C1 segment of cervical spinal cord (tissue), 14 donors: ENCODE measurements around the gene RHOXF2.
A peak's percentile ranks its signal among the peaks of the same experiment; 100 is the strongest.
"Not testable (repeated sequence)": the region's sequence is repeated elsewhere in the genome, so short reads cannot be mapped to it uniquely, and the experiment has no call there.

ENCODE experiments used
- DNase-seq, 14 donors: peaks; one replicate each; lab custom pipeline; 2025; lab: John Stamatoyannopoulos, UW

The RHOXF2 gene, protein sequence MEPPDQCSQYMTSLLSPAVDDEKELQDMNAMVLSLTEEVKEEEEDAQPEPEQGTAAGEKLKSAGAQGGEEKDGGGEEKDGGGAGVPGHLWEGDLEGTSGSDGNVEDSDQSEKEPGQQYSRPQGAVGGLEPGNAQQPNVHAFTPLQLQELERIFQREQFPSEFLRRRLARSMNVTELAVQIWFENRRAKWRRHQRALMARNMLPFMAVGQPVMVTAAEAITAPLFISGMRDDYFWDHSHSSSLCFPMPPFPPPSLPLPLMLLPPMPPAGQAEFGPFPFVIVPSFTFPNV

DNA sequence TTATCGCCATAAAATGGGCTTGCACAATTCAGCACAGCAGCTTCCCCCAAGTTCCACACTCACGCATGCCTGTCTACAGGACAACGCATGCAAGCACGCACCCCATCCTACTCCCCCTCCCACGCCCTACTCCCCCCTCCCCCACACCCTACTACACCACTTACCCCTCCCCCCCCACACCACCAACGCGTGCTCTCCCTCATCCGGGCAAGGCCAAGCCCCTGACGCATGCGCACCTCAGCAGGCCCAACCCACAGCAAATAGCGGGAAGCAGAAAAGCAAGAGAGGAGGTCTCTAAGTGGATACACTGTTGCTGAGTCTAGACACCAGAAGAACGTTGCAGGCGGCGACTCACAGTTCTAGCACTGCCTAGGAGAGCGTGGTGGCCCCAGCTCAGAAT is at the start of gene RHOXF2:
RHOXF2 (plus strand) TSS at position 301 of the 400 bp plus-strand sequence. CDS start 138 bp downstream, outside the sequence.
- not testable (repeated sequence) for DNase-seq

DNA sequence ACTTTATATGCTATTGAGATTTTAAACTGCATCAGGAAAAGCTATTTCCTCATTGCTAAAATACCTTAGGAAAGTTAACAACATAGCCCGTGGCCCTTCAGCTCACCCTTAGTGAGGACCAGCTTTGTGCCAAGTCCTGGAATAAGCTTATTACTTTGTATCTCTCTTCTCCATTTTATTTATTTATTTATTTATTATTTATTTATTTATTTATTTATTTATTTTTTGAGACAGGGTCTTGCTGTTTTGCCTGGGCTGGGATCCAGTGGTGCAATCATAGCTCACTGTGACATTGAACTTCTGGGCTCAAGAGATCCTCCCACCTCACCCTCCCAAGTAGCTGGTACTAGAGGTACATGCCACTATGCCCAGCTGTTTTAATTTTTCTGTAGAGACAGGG is 49.0 kb upstream of the RHOXF2 start:
- DNase-seq = no peak

DNA sequence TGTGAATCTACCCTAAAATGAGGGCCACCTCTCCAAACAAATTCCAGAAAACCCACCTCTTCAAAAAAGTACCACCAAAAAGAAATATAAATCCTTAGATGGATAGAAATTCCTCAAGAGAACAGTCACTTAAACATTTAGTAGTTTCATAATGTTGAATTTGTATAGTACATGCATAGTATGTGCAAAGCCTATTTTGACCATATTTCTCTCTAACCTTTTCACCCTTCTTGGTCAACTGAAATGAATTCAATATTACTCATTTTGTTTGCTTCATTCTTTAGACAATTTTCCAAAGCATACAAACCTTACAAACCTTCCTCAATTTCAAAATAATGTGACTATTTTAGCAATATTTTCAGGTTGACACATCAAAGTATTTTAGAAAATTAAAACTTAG is 46.8 kb upstream of the RHOXF2 start:
- no peak for DNase-seq

DNA sequence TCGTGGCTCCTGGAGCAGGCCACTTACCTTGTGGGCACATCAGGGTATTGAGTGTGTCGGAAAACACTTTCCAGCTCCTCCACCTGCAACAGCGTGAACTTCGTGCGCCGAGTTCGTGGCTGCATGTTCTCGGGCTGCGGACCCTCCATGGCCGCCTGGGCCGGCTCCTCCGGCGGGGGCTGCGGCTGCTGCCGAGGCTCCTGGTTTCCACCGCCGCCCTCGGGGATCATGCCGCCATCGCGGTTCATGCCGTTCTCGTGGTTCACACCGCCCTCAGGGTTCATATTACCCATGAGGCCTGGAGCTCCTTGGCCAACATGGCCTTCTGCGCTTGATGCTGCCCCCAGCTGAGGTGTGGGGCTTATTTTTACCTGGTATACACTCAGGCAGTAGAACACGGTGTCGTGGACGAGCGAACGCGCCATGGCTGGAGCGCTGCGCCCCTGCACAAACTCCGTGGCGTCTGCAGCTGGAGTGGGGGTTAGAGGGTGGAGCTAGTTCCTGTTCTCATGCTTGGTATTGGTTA is 42.9 kb upstream of the RHOXF2 start, which contains the start of gene RHOXF1:
RHOXF1 (minus strand) TSS at position 476 of the 526 bp plus-strand sequence; CDS start at position 425, 51 bp downstream.
- DNase-seq = no peak

DNA sequence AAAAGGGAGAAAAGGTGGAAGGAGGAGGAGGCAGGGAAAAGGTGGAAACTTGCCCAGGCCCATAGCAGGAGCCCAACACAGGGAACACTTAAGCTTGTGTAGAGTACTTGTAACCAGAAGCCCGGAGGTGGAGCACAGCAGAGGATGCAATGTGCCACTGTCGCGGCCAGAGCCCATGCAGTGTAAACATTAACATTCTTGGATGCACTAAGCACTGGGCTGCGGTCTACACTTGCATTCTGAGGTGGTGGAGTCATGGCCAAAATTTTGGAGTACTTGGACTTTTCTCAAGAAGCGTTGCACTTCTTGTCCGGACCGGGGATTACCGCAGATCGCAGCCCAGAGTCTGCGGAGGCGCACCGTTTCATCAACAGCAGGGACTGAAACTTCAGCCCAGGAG is 38.2 kb upstream of the RHOXF2 start:
- no peak for DNase-seq

DNA sequence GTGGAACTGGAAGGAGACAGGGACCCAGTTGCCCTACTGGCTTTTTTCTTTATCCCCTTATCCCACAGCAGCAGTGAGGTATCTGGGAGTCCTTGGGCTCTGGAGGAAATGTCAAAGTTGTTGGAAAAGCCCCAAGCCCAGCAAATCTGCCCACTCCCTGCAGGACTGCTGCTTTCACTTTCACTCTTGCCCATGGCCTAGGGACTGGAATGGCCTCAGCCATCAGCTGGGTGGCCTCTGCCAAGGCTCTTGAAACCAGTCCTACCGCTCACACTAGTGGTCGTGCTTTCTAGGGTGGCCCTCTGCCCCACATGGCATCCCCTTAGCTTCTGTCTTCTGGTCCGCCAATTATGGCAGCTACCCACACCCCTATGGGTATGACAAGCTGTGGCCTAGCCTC is 33.0 kb upstream of the RHOXF2 start:
- DNase-seq = peak in 1 of 14 donors; percentile 5

DNA sequence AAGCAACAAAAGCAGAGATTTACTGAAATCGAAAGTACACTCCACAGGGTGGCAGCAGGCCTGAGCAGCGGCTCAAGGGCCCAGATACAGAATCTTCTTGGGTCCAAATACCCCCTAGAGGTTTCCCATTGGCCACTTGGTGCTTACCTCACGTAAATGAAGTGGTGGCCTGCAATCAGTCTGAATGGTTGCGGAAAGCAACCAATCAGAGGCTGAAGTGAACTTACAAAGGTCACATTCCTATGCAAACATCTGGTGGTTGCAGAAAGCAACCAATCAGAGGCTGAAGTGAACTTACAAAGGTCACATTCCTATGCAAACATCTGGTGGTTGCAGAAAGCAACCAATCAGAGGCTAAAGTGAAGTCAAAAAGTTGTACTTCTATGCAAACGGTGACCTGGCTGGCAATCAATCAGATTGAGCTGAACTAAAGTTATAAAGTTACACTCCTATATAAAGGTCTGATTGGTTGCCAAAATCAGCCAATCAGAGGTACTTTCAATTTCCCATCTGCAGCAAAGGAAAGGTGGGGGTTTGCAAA is 30.0 kb upstream of the RHOXF2 start:
- DNase-seq = not testable (repeated sequence)

DNA sequence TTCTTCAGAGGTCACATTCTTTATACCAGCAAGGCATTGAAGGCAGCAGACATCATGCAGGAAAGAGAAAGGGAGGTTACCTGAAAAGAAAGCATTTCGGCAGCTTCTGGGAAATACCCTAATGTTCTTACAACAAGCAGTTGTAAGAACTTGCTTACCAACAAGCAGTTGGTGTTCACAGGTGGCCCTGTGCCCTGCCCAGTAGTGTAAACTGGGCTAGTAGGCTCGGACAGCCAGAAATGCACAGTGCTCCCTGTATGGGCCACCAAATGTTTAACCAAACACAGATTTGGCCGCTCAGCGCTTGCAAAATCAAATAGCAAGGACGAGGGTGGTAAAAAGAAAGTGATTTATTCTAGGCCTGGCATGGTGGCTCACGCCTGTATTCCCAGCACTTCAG is 22.3 kb upstream of the RHOXF2 start:
- no peak for DNase-seq

DNA sequence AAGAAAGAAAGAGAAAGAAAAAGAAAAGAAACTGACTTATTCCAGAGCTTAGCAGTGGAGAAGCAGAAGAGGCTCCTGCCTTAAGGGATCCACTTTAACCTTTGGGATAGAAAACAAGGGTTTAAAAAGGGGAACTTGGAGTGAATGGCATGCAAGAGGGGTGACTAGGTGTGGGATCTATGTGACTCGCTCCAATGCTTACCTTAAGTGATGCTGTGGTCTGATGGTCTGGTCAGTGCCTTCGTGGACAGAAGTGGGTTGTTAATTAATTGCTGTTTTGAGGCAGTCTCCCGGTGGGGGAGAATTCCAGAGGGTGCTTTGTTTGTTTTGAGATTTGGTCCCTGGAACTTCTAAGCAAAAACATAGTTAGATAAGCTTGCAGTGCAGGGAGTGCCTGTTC is 21.6 kb upstream of the RHOXF2 start:
- DNase-seq = no peak

DNA sequence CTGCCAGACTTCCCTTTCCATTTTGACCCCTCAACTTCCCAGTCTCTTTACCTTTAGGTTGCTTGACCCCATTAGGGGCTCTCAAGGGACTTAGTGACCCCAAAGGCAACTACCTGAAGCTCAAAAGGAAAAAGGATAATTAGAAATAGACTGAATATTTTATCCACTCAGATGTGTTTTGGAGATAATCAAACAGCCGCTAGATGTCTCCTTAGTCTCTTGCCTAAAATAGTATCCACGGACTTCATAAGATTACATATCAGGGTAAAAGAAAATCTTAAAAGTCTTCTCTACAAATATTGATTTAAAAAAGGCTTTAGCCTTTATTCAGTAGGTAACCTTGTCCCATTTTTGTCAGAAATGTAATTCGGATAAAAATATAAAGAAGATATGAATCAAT is 21.0 kb upstream of the RHOXF2 start:
- no peak for DNase-seq

DNA sequence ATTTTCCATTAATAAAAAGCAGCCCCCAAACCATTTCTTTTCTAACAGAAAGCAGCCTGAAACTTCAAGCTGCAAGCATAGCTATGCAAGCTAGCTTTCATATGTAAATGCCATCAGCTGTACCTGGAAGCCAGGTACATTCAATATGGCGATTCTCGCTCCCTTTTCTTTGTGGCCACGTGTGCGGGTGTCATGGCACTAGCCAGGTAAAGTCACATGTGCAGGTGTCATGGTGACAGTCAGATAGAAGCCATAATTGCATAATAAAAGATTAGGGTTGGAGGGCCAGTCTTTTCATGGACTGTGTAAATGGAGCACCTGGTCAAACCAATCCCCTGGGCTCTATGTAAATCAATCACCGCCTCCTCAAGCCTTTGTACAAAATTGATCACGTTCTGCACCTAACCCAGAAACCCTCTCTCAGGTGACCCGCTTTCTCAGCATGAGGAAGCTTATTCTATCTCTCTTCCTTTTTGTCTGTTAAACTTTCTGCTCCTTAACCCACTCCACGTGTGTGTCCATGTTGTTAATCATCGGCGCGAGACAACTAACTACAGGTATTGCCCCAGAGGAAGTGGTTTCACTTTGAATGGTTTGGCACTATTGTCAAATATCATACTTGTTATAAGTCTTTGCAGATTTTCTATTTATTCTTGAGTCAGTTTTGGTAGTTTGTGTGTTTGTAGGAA is 18.0 kb upstream of the RHOXF2 start:
- DNase-seq = no peak

DNA sequence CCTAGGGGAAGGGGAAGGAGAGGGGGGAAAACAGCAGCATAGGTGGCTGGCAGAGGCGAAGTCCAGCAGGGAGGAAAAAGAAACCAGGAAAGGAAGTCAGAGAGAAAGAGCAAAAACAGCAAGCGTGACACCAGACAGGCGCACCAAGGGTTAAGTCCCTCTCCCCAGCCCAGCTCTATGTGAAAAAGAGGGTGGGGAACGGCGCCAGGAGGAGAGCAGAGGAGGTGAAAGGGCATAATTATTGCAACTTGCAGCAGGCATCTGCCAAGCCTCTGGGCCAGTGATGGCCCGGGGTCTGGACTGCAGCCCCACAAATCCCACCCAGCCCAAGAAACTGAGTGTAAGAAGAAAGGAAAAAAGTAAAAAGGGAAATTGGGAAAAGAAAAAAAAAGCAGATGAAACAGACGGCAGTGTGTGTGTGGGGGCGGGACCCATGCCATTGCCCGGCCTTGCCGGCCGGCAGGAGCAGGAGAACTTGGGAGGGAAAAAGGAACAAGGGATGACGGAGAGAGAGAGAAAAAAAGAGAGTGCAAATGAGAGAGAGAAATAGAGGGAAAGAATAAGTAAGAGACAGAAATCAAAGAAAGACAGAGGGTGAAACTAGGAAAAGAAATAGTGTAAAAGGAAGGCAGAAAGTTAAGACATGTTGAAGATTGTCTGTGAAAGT is 14.1 kb upstream of the RHOXF2 start:
- peak in 1 of 14 donors; percentile 3 for DNase-seq

DNA sequence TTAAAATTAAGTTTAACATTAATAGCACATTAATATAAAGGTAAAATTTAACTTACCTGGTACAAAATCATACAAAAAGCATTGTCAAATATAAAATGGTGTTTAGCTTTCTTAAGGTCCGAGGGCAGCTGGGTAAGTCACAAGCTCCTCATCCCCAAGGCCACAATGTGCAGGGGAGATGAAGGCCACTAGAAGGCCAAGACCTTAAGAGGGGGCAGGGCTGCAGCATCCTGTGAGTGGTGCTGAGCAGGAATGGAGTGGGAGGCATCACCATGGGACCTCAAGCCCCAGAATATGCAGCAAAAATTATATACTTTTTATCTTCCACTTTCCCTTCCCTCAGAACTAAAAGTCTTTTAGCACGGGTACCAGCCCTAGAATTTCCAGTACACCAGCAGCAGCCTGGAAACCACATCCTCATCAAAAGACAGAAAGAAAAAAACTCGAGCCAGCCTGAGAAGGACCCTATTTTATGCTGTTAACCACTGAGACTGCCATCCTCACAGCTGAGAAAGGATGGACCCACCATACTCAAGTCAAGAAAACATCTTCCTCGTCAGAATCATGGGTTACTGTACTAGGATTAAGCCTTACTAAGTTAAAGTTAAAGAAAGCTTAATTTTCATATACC is 13.0 kb upstream of the RHOXF2 start:
- no peak for DNase-seq

DNA sequence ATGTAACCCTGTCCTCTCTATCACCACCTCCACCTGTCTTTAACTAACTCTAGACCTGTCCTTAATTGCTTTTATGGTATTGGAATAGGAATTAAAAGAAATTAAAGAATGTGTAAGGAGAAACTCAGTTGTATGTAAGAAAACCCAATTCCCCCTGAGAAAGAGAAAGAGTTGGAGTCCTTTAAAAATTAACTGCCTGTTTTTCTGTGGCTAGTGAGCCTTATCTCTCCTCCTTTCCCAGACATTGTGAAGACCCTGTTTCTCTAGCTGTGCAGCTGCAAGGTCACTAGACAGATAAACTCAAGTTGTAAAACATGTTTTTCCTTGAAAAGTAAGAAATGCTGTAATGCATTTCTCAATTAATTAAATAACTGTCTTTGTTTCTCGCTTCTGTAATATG is 12.1 kb upstream of the RHOXF2 start:
- DNase-seq = not testable (repeated sequence)

DNA sequence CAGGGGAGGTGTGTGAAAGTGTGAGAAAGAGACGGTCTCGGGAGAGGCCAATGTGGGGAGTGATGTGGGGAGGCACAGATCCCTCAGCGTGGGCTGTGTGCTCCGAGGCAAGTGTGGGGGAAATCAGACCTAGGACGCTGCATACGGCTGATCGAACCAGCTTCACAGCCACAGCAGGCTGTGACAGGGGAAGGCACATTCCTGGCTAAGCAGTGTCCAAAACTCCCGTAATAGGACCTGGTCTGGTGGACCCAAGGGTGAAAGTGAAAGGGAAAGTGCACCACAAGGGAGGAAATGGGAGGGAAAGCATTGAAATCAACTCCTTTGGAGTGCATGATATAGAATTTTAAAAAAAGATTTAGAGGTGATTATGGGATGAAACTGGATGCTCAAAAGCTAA is 10.9 kb upstream of the RHOXF2 start:
- DNase-seq = no peak

DNA sequence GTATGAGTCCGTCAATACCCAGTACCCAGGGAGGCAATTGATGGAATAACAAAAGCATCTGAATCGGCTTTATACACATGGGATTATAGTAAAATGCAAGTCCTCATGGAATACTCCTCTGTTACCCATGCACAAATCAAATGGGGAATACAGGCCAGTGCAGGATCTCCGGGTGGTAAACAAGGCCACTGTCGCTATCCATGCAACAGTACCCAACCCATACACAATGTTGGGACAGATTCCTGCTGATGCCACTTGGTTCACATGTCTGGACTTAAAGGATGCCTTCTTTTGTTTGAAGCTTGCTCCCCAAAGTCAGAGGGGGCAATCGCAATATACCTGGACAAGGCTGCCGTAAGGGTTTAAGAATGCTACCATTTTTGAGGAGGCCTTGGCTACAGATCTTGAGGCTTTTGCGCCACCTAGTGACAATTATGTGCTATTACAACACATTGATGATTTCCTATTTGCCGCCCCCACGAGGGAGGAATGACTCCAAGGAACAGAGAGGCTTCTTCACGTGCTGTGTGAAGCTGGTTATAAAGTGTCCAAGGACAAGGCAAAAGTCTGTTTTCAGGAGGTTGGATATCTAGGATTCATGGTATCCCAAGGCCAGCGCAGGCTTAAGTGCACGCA is 8.2 kb upstream of the RHOXF2 start:
- not testable (repeated sequence) for DNase-seq

DNA sequence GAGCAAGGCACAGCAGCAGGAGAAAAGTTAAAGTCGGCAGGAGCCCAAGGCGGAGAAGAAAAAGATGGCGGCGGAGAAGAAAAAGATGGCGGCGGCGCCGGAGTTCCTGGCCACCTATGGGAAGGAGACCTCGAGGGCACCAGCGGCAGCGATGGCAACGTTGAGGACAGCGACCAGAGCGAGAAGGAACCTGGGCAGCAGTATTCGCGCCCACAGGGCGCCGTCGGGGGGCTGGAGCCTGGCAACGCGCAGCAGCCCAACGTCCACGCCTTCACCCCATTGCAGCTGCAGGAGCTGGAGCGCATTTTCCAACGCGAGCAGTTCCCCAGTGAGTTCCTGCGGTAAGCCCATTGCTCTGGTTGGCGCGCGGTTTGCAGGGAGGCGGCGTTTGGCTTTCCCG is 673 bp downstream of the RHOXF2 start:
- DNase-seq = not testable (repeated sequence)

DNA sequence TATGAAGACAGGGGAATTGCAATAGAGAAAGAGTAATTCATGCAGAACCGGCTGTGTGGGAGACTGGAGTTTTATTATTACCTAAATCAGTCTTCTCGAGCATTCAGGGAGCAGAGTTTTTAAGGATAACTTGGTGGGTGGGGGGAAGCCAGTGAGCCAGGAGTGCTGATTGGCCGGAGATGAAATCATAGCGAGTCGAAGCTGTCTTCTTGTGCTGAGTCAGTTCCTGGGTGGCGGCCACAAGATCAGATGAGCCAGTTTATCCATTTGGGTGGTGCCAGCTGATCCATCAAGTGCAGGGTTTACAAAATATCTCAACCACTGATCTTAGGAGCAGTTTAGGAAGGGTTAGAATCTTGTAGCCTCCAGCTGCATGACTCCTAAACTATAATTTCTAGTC is 34.8 kb downstream of the RHOXF2 start:
- not testable (repeated sequence) for DNase-seq

DNA sequence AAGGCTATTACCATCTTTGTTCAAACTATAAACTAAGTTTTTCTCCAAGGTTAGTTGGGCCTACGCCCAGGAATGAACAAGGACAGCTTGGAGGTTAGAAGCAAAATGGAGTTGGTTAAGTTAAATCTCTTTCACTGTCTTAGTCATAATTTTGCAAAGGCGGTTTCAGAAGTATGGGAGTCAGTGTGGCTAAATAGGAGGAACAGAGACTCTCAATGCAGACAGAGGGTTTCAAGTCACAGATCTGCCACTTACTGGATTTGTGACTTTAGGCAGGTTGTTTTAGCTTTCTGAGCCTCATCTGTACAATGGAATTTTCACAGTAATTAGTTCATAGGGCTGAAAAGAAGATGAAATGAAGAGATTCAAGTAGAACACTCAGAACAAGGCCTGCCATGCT is 35.3 kb downstream of the RHOXF2 start:
- not testable (repeated sequence) for DNase-seq

DNA sequence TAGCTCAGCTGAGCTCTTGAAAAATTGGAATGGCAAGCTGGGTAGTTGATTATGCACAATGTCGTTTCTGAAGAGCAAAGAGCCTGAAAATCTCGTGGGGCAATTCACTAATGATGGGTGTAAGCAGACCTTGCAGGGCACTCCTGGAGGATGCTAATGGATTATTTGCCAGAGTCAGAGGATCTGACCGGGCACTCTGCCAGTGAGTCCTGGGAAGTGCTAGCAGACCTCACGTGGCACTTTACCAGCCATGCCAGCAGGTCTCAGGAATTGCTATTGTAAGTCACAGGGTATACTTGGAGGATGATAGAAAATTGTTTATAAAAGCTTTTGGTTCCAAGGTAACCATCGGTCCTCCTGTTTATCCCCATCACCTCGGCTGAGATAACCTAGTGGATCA is 37.4 kb downstream of the RHOXF2 start:
- DNase-seq = not testable (repeated sequence)
